H9 (cell line): ENCODE data around the gene PTTG2. TPM values are rescaled to one million over a fixed set of nuclear protein-coding genes. Genes with fewer than 3 reads are reported as not detected.

Experiments used
- DNase-seq: peaks from one replicate; pipeline ENCODE4 v3.0.0-alpha.2; 2017
- H2AFZ ChIP-seq: one replicate; pipeline ENCODE4 v1.6.1; 2013; ENCODE audit warnings: mild to moderate bottlenecking, low read length, control low read depth, moderate library complexity
- H2AK5ac ChIP-seq: 2 replicates; pipeline ENCODE4 v1.6.1; 2013; ENCODE audit warnings: low read length, control low read depth, mixed read lengths; ENCODE audit not compliant: insufficient read length
- H2BK120ac ChIP-seq: one replicate; pipeline ENCODE4 v1.6.1; 2013; ENCODE audit warnings: low read depth, mild to moderate bottlenecking, low read length, control low read depth, inconsistent platforms; ENCODE audit not compliant: poor library complexity, severe bottlenecking
- H2BK12ac ChIP-seq: 2 replicates; pipeline ENCODE4 v1.6.1; 2013; ENCODE audit warnings: low read length, control low read depth, mixed read lengths, low read depth; ENCODE audit not compliant: insufficient read length
- H2BK15ac ChIP-seq: 2 replicates; pipeline ENCODE4 v1.6.1; 2013; ENCODE audit warnings: low read depth, low read length, control low read depth
- H2BK20ac ChIP-seq: one replicate; pipeline ENCODE4 v1.6.1; 2013; ENCODE audit warnings: low read depth, mild to moderate bottlenecking, low read length, control low read depth, inconsistent platforms; ENCODE audit not compliant: poor library complexity, severe bottlenecking
- H2BK5ac ChIP-seq: 2 replicates; pipeline ENCODE4 v1.6.1; 2013; ENCODE audit warnings: low read length, control low read depth, mixed read lengths; ENCODE audit not compliant: insufficient read length
- H3K14ac ChIP-seq: 2 replicates; pipeline ENCODE4 v1.6.1; 2013; ENCODE audit warnings: low read length, control low read depth; ENCODE audit not compliant: insufficient read depth
- H3K18ac ChIP-seq: 2 replicates; pipeline ENCODE4 v1.6.1; 2013; ENCODE audit warnings: low read depth, mild to moderate bottlenecking, mixed read lengths, low read length, control low read depth; ENCODE audit not compliant: insufficient read length
- H3K23ac ChIP-seq: 2 replicates; pipeline ENCODE4 v1.6.1; 2013; ENCODE audit warnings: low read length, control low read depth, mixed read lengths, low read depth; ENCODE audit not compliant: insufficient read length
- H3K23me2 ChIP-seq: 2 replicates; pipeline ENCODE4 v1.6.1; 2013; ENCODE audit warnings: low read depth, mild to moderate bottlenecking, mixed read lengths, low read length, control low read depth; ENCODE audit not compliant: insufficient read length, poor library complexity, severe bottlenecking
- H3K27ac ChIP-seq: 2 replicates; pipeline ENCODE4 v1.5.1; 2013; ENCODE audit warnings: low read length, control low read depth, mixed read lengths, low read depth; ENCODE audit not compliant: insufficient read length
- H3K27me3 ChIP-seq: 2 replicates; pipeline ENCODE4 v1.6.1; 2013; ENCODE audit warnings: low read length, control low read depth, inconsistent platforms; ENCODE audit not compliant: insufficient read depth
- H3K4ac ChIP-seq: 2 replicates; pipeline ENCODE4 v1.6.1; 2013; ENCODE audit warnings: low read depth, mild to moderate bottlenecking, control low read depth, inconsistent platforms, low read length, moderate library complexity
- H3K4me1 ChIP-seq: 2 replicates; pipeline ENCODE4 v1.6.1; 2013; ENCODE audit warnings: low read length, control low read depth, inconsistent platforms; ENCODE audit not compliant: insufficient read depth
- H3K4me2 ChIP-seq: 2 replicates; pipeline ENCODE4 v1.6.1; 2013; ENCODE audit warnings: low read length, control low read depth, mixed read lengths; ENCODE audit not compliant: insufficient read length, insufficient read depth
- H3K56ac ChIP-seq: 2 replicates; pipeline ENCODE4 v1.6.1; 2013; ENCODE audit warnings: low read depth, mild to moderate bottlenecking, mixed read lengths, low read length, control low read depth; ENCODE audit not compliant: insufficient read length
- H3K79me1 ChIP-seq: 2 replicates; pipeline ENCODE4 v1.6.1; 2013; ENCODE audit warnings: low read depth, mild to moderate bottlenecking, moderate library complexity, low read length, control low read depth, inconsistent platforms; ENCODE audit not compliant: insufficient read depth, poor library complexity, severe bottlenecking
- H3K79me2 ChIP-seq: 2 replicates; pipeline ENCODE4 v1.6.1; 2013; ENCODE audit warnings: low read length, control low read depth, inconsistent platforms; ENCODE audit not compliant: insufficient read depth
- H3K9ac ChIP-seq: 2 replicates; pipeline ENCODE4 v1.6.1; 2013; ENCODE audit warnings: low read length, control low read depth, mixed read lengths; ENCODE audit not compliant: insufficient read length; ENCODE audit errors: extremely low read depth
- H3K9me3 ChIP-seq: one replicate; pipeline ENCODE4 v1.6.1; 2013; ENCODE audit warnings: low read depth, low read length, inconsistent platforms; ENCODE audit not compliant: control insufficient read depth
- H3T11ph ChIP-seq: one replicate; pipeline ENCODE4 v1.6.1; 2013; ENCODE audit warnings: mild to moderate bottlenecking, low read length, control low read depth, inconsistent platforms
- H4K20me1 ChIP-seq: one replicate; pipeline ENCODE4 v1.6.1; 2013; ENCODE audit not compliant: control insufficient read depth, insufficient read length, insufficient read depth
- H4K5ac ChIP-seq: 2 replicates; pipeline ENCODE4 v1.6.1; 2013; ENCODE audit warnings: low read depth, mild to moderate bottlenecking, mixed read lengths, low read length, control low read depth; ENCODE audit not compliant: insufficient read length
- H4K8ac ChIP-seq: replicated peaks from 2 replicates; pipeline ENCODE4 v1.6.1; 2013; ENCODE audit warnings: low read length, control low read depth, mixed read lengths, low read depth; ENCODE audit not compliant: insufficient read length
- H4K91ac ChIP-seq: 2 replicates; pipeline ENCODE4 v1.6.1; 2013; ENCODE audit warnings: low read depth, mild to moderate bottlenecking, moderate library complexity, mixed read lengths, low read length, control low read depth; ENCODE audit not compliant: insufficient read length
- H3K27ac Mint-ChIP-seq, 3 experiments: 2 replicates in 2 of 3; 3 replicates in 1 of 3; pipeline ENCODE4 v1.8.0; 2020 to 2021; ENCODE audit warnings: mixed read lengths in 3 of 3, mild to moderate bottlenecking in 1 of 3, moderate library complexity in 1 of 3
- H3K27me3 Mint-ChIP-seq: 2 replicates; pipeline ENCODE4 v1.8.0; 2021; ENCODE audit warnings: low read depth, mild to moderate bottlenecking, moderate library complexity, mixed read lengths
- H3K36me3 Mint-ChIP-seq, 3 experiments: 2 replicates in 2 of 3; 3 replicates in 1 of 3; pipeline ENCODE4 v1.8.0; 2020 to 2021; ENCODE audit warnings: low read depth in 3 of 3, mixed read lengths in 3 of 3; ENCODE audit not compliant: insufficient read depth in 1 of 3
- H3K4me1 Mint-ChIP-seq, 2 experiments: 2 replicates each; pipeline ENCODE4 v1.8.0; 2020; ENCODE audit warnings: mixed read lengths in 2 of 2
- H3K4me3 Mint-ChIP-seq, 2 experiments: 2 replicates in 1 of 2; 3 replicates in 1 of 2; pipeline ENCODE4 v1.8.0; 2020 to 2021; ENCODE audit warnings: mild to moderate bottlenecking in 2 of 2, mixed read lengths in 2 of 2, moderate library complexity in 1 of 2
- H3K9me3 Mint-ChIP-seq, 2 experiments: 2 replicates in 1 of 2; 3 replicates in 1 of 2; pipeline ENCODE4 v1.8.0; 2020; ENCODE audit warnings: mild to moderate bottlenecking in 2 of 2, mixed read lengths in 2 of 2, moderate library complexity in 1 of 2
- WGBS: extraction: QIAGEN DNeasy Blood & Tissue Kit; methylation state at CpG from one replicate; pipeline ENCODE4 v1.1.7; 2013; ENCODE audit warnings: missing lambda C conversion rate, low lambda C conversion rate, mixed read lengths; ENCODE audit not compliant: insufficient read length; ENCODE audit errors: extremely low coverage; 5-methylcytosine and 5-hydroxymethylcytosine counted together
- total RNA-seq: library from RNA; stranded (reverse); gene quantifications from 2 replicates; pipeline ENCODE4 v1.2.1, GENCODE V29; 2021
- TF ChIP-seq, protein P1 (sequence below): fragments of 200-600 bp; sonication (generic); conservative IDR thresholded peaks from 3 replicates; pipeline ENCODE4 v1.8.0; 2021; ENCODE audit warnings: antibody characterized with exemption, mild to moderate bottlenecking

PTTG2 gene
- total RNA-seq, 1 experiment from 2014 or later, result not detected

DNA sequence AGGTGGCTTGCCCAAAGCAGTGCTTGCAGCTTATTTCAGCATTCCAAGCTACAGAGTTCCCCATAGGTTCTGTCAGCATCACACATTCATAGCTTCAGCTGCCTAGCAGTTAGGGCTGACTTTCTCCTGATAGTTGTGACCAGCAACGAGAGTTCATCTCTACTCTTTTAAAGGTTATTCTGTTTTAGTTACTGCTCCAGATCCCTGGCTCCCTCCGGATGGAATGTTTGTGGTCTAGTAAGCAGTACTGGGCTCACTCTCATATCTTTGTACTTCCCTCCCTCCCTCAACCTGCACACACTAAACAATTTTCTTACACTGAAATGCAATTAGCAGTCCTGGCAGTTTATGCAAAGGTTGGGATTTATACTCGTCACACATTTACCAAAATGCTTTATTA is 43.9 kb downstream of the PTTG2 start:
- no peaks in the 10 kb centered on the region for H3K9me3 Mint-ChIP-seq
- Histone ChIP-seq H2BK15ac (no peak overlapping the region), H3K79me1 (no peaks in the 10 kb centered on the region), H3K4me1 (peaks cover 5% of the 10 kb centered on the region; the same call in 1 of the 2 replicates), H3K18ac (no peak overlapping the region), H3K27me3 (no peaks in the 10 kb centered on the region), H4K91ac (no peak overlapping the region), H3K27ac (no peak overlapping the region), H3K23ac (no peak overlapping the region), H2BK12ac (peak overlapping the region; percentile 3), H3T11ph (no peak overlapping the region), H2BK20ac (no peak overlapping the region), H4K20me1 (no peaks in the 10 kb centered on the region), H4K8ac (no peak overlapping the region), H3K56ac (no peak overlapping the region), H2BK5ac (no peak overlapping the region), H3K9me3 (no peaks in the 10 kb centered on the region), H2AFZ (no peak overlapping the region), H3K9ac (no peak overlapping the region), H3K23me2 (no peaks in the 10 kb centered on the region), H3K14ac (no peak overlapping the region), H2BK120ac (no peak overlapping the region), H3K4me2 (no peak overlapping the region), H2AK5ac (no peak overlapping the region), H4K5ac (no peak overlapping the region), H3K79me2 (peaks cover 4% of the 10 kb centered on the region; the same call in 1 of the 2 replicates), H3K4ac (no peak overlapping the region)
- DNase-seq, result no peak
- H3K27ac Mint-ChIP-seq, result no peak overlapping the region; a peak in 1 of 7 replicates
- no peak overlapping the region for H3K4me3 Mint-ChIP-seq
- H3K4me1 Mint-ChIP-seq, result peaks cover 55 to 66% of the 10 kb centered on the region in 2 experiments
- TF ChIP-seq, protein P1, sequence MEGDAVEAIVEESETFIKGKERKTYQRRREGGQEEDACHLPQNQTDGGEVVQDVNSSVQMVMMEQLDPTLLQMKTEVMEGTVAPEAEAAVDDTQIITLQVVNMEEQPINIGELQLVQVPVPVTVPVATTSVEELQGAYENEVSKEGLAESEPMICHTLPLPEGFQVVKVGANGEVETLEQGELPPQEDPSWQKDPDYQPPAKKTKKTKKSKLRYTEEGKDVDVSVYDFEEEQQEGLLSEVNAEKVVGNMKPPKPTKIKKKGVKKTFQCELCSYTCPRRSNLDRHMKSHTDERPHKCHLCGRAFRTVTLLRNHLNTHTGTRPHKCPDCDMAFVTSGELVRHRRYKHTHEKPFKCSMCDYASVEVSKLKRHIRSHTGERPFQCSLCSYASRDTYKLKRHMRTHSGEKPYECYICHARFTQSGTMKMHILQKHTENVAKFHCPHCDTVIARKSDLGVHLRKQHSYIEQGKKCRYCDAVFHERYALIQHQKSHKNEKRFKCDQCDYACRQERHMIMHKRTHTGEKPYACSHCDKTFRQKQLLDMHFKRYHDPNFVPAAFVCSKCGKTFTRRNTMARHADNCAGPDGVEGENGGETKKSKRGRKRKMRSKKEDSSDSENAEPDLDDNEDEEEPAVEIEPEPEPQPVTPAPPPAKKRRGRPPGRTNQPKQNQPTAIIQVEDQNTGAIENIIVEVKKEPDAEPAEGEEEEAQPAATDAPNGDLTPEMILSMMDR, result no peak
- H3K36me3 Mint-ChIP-seq, result no peaks in the 10 kb centered on the region; a peak in 1 of 7 replicates
- WGBS, result no CpG with 5 or more reads among the region's 3 CpGs
- H3K27me3 Mint-ChIP-seq, result no peaks in the 10 kb centered on the region
